Measurements from ENCODE around the gene NPIPA7.
"Not testable (repeated sequence)": the region's sequence is repeated elsewhere in the genome, so short reads cannot be mapped to it uniquely, and the experiment has no call there.

The NPIPA7 gene

GRCh38 chr16:16420515-16420914, 41.6 kb downstream of the NPIPA7 start:
- DNase-seq, result not testable (repeated sequence)

- not testable (repeated sequence) for DNase-seq
Measured at GRCh38 chr16:16425146-16425545, 46.2 kb downstream of the NPIPA7 start.

- not testable (repeated sequence) for DNase-seq
Measured at GRCh38 chr16:16431135-16431534, 52.2 kb downstream of the NPIPA7 start.

GRCh38 chr16:16434711-16435110, 55.8 kb downstream of the NPIPA7 start:
- not testable (repeated sequence) for DNase-seq

- not testable (repeated sequence) for DNase-seq
Measured at GRCh38 chr16:16441401-16441800, 62.5 kb downstream of the NPIPA7 start.

All from femur (tissue), 1 donor.